ENCODE measurements around the gene RPTOR. TPM values are rescaled to one million over a fixed set of nuclear protein-coding genes. Genes with fewer than 3 reads are reported as not detected.

RPTOR gene
- total RNA-seq, 1 experiment from 2014 or later: 58.0 TPM

- in situ Hi-C loops (cut with HindIII; ENCODE audit: low pct_unique_long_range_greater_than_20kb, low sequenced_read_pairs): no loop called here
- TF ChIP-seq POLR2AphosphoS5 (IDR thresholded peaks at IDR 0.05; ENCODE audit: low read depth, low read length) (no peak), TCF7L2 (IDR thresholded peaks at IDR 0.05; ENCODE audit: low read depth, low read length) (no peak), CTCF (IDR thresholded peaks at IDR 0.05) (no peak)
- CTCF ChIA-PET: interaction anchor here (1.6 kb wide), 1 partner anchor 19 kb away, joined by 3 read pairs; no protein-coding TSS in a partner anchor
- H3K27ac ChIP-seq (ENCODE audit: low read length): no peak overlapping the region
- no TSS peak for BruUV-seq (replicated peaks)
- no peaks in the 10 kb centered on the region for H3K9me3 ChIP-seq (ENCODE audit: control insufficient read depth, insufficient read depth, low read depth, low read length)
- H3K4me1 ChIP-seq (ENCODE audit: control insufficient read depth, insufficient read depth, low read length): peaks cover 2% of the 10 kb centered on the region; the same call in 1 of the 2 replicates
- H3K4me3 ChIP-seq (ENCODE audit: low read depth in 2 of 2, low read length in 2 of 2): no peak overlapping the region
- POLR2A ChIA-PET: no interaction called here
- no peak for DNase-seq (ENCODE audit: low read depth, low spot score)
- H3K36me3 ChIP-seq (ENCODE audit: control insufficient read depth, insufficient read depth, low read length): no peaks in the 10 kb centered on the region
- intact Hi-C loops (cut with micrococcal nuclease; ENCODE audit: unreplicated experiment): no loop called here
- H3K27me3 ChIP-seq (ENCODE audit: control insufficient read depth, insufficient read depth, low read length): no peaks in the 10 kb centered on the region
- ATAC-seq: no peak
These were observed 103.1 kb downstream of the RPTOR start for GRCh38 chr17:80647746-80648145.

- Histone ChIP-seq H3K27ac (ENCODE audit: low read length) (no peak overlapping the region), H3K36me3 (ENCODE audit: control insufficient read depth, insufficient read depth, low read length) (no peaks in the 10 kb centered on the region), H3K4me1 (ENCODE audit: control insufficient read depth, insufficient read depth, low read length) (peaks cover 2% of the 10 kb centered on the region; the same call in 1 of the 2 replicates), H3K9me3 (ENCODE audit: control insufficient read depth, insufficient read depth, low read depth, low read length) (no peaks in the 10 kb centered on the region), H3K27me3 (ENCODE audit: control insufficient read depth, insufficient read depth, low read length) (no peaks in the 10 kb centered on the region), H3K4me3 (ENCODE audit: low read depth in 2 of 2, low read length in 2 of 2) (no peak overlapping the region)
- TF ChIP-seq SIN3A (IDR thresholded peaks at IDR 0.05; ENCODE audit: borderline replicate concordance, insufficient read depth, low read depth, low read length) (no peak), REST (IDR thresholded peaks at IDR 0.05; ENCODE audit: insufficient read depth in 1 of 2, low read depth in 2 of 2, low read length in 1 of 2) (no peak), CTCF (IDR thresholded peaks at IDR 0.05) (no peak), TCF7L2 (IDR thresholded peaks at IDR 0.05; ENCODE audit: low read depth, low read length) (no peak)
- DNase-seq (ENCODE audit: low read depth, low spot score) (no peak), ATAC-seq (no peak)
- no TSS peak for BruUV-seq (replicated peaks)
- POLR2A ChIA-PET: no interaction called here
- in situ Hi-C loops (cut with HindIII; ENCODE audit: low pct_unique_long_range_greater_than_20kb, low sequenced_read_pairs) (no loop called here), intact Hi-C loops (cut with micrococcal nuclease; ENCODE audit: unreplicated experiment) (no loop called here)
- CTCF ChIA-PET: interaction anchor here (1.6 kb wide), 1 partner anchor 20 kb away, joined by 3 read pairs; no protein-coding TSS in a partner anchor
These were observed 104.6 kb downstream of the RPTOR start for GRCh38 chr17:80649200-80649644.
